Astrocyte of the cerebellum (primary cell): ENCODE measurements around the gene FGD4.
"Not testable (repeated sequence)": the region's sequence is repeated elsewhere in the genome, so short reads cannot be mapped to it uniquely, and the experiment has no call there.

Experiments
- DNase-seq: peaks from one replicate; pipeline ENCODE4 v3.0.0-alpha.2; 2011; ENCODE audit warnings: low read depth
- H3K4me3 ChIP-seq: 2 replicates; pipeline ENCODE4 v1.5.1; 2011; ENCODE audit warnings: mild to moderate bottlenecking, low read depth, low read length, moderate library complexity
- in situ Hi-C: cut with HindIII; loops from 2 replicates; pipeline ENCODE4 v1.10.0; 2017; ENCODE audit warnings: low sequenced_read_pairs
- TF ChIP-seq, protein P1 (sequence below): IDR thresholded peaks from 2 replicates; pipeline ENCODE4 v1.5.1; 2012; ENCODE audit warnings: low read length, low read depth, moderate library complexity, mild to moderate bottlenecking; ENCODE audit errors: missing control alignments

FGD4 gene

DNA sequence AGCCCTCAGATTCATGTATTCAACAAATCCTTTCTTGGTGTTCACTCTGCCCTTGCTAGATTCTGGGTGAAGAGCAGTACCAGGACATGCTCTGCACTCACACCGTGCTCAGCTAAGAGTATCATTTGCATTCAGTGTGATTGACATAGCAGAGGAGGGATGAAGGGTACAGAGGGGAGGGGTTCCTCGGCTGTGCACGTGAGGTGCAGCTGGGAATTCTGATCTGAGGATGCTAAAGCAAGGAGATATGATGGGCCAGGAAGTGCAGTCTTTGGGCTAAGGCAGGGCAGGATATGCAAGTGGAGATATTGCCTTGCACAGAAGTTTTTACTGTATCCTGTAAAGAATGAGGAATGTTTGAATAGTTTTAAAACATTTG, 108.6 kb downstream of the FGD4 start:
- in situ Hi-C loops = no loop called here
- no peak for DNase-seq
- TF ChIP-seq, protein P1, sequence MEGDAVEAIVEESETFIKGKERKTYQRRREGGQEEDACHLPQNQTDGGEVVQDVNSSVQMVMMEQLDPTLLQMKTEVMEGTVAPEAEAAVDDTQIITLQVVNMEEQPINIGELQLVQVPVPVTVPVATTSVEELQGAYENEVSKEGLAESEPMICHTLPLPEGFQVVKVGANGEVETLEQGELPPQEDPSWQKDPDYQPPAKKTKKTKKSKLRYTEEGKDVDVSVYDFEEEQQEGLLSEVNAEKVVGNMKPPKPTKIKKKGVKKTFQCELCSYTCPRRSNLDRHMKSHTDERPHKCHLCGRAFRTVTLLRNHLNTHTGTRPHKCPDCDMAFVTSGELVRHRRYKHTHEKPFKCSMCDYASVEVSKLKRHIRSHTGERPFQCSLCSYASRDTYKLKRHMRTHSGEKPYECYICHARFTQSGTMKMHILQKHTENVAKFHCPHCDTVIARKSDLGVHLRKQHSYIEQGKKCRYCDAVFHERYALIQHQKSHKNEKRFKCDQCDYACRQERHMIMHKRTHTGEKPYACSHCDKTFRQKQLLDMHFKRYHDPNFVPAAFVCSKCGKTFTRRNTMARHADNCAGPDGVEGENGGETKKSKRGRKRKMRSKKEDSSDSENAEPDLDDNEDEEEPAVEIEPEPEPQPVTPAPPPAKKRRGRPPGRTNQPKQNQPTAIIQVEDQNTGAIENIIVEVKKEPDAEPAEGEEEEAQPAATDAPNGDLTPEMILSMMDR = no peak

DNA sequence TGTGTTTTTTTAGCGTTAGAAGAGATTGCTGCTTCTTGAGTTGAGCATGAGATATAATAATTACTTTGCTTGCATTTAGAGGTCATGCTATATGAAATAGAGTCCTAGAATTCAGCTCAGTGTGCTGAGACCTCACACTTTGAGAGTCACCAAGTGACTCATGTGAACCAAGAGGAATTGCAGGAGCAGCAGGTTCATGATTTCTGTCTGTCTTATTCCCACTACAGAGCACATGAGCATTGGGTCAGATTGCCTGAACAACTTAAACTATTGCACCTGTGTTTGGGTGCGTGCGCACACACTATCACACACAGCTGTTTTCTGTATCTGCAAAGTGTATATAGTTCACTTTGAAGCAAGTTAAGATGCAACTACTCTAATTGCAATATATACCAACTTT, 109.3 kb downstream of the FGD4 start:
- in situ Hi-C loops = no loop called here

More for the DNA sequence above, 108.6 kb downstream of the FGD4 start:
- H3K4me3 ChIP-seq = no peak overlapping the region

DNA sequence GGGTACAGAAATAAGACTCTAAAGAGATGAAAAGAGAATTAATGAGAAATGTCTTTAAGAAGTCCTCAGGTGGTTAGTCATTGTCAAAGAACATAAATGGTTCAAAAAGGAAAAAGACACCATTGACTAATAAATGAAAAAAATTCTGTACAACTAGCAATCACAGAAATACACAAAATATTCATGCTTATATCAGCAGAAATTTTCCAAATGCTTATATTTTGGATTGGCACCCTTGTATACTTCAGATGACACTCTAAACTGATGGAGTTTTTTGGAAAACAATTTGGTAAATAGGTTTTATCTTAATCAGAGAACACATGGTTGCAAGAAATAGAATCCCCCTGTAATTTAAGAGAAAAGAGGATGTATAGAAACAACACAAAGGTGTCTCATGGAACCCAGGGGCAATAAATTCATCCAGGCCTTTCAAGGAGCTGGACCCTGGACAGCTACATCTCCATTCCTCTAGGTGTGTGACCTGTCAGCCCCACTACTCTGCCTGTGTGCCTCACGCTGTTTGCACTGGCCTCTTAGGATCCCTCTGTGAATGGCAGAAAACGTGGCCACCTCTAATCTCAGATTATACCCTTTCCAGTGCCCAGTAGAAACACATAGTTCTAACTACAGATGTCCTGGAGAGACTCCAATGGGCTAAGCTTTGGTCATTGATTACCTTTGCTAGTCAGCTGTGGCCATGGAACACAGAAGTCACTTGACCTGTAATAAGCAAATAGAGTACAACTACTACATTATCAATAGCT, 110.2 kb downstream of the FGD4 start:
- no peak overlapping the region for H3K4me3 ChIP-seq
- DNase-seq = no peak
- TF ChIP-seq, protein P1 = no peak
- in situ Hi-C loops = no loop called here

More for the DNA sequence above, 109.3 kb downstream of the FGD4 start:
- no peak for DNase-seq
- TF ChIP-seq, protein P1 = no peak
- no peak overlapping the region for H3K4me3 ChIP-seq

DNA sequence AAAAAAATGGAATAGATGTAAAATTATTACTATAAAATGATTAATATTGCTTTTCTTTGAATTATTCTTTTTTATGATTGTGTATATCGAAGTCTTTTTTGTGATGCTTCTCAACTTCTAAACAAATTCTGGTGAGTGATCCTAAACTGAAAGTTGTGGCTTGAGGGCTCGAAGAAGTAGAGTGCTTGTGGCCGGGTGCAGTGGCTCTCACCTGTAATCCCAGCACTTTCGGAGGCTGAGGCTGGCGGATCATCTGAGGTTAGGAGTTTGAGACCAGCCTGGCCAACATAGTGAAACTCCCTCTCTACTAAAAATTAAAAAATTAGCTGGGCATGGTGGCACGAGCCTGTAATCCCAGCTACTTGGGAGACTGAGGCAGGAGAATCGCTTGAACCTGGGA, 112.6 kb downstream of the FGD4 start:
- in situ Hi-C loops, H3K4me3 ChIP-seq, DNase-seq: not testable (repeated sequence)

DNA sequence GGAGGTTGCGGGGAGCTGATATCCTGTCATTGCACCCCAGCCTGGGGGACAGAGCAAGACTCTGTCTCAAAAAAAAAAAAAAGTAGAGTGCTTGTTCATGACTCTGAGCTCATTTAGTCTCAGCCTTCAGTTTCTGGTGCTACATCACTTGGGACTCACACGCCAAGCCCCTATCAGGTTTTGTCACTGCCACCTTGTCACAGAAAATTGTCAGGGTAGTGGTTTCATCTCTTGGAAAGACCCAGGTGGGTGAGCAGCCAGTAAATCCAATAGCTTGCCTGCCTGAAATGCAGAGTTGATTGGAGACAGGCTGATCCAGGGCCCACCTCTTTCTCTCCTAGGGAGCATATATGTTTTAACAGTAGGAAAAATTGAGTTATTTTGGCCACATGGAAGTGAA, 113.0 kb downstream of the FGD4 start:
- TF ChIP-seq, protein P1 = no peak
- DNase-seq = no peak
- H3K4me3 ChIP-seq = no peak overlapping the region
- in situ Hi-C loops = no loop called here

DNA sequence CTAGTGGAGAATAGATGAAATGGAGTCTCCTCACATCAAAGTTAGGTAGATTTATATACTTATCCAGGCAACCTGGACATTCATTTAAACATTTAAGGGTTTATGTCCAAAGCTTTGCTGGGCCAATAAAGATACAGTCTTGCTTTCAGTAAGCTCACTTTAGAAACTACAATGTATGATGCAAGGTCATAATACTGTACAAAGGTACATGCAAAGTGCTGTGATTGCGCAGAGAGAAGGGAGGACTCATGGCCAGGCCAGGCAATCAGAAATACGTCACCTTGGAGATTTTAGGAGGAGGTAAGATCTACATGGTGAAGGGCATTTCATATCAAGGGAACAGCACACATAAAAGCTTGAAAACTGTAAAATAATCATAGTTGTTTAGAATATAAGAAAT, 113.6 kb downstream of the FGD4 start:
- TF ChIP-seq, protein P1 = no peak
- no peak overlapping the region for H3K4me3 ChIP-seq
- no peak for DNase-seq
- in situ Hi-C loops = no loop called here

DNA sequence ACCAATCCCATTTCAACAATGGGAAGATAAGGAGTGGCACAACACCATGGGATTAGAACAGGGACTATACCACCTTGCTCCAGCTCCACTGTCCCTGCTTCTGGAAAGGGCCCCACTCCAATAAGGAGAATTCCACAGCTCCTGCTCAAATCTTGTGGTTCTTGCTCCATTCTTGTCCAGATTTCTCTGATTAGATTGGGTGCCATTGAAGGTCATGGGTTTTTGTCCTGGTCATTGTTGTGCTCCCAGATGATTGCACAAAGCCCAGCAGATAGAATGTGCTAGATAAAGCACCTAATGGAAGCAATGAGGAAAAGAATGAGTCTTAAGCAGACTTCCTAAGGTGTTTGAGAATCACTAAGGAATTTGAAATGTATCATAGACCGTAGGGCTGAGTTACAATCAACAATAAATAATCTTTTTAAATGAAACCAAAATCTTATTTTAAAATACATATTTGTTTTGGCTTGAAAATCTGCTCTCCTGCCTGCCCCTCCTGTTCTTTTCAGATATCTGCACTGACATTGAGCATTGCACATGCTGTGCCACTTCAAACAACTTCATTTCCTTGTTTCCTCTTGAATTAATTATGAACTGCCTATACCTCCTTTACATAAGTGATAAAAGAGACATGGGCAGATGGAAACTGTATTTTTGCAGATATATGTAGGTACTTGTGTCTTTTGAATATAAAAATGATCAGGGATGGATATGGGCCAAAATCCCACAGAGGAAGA, 115.9 kb downstream of the FGD4 start:
- TF ChIP-seq, protein P1 = no peak
- no peak overlapping the region for H3K4me3 ChIP-seq
- in situ Hi-C loops = no loop called here
- DNase-seq = no peak
